Glomerular visceral epithelial cell (primary cell): ENCODE data around the gene RARA.
A peak's percentile ranks its signal among the peaks of the same experiment; 100 is the strongest.

Source experiments
- DNase-seq: peaks from one replicate; pipeline ENCODE4 v3.0.0-alpha.2; 2016; ENCODE audit errors: extremely low spot score

RARA gene

GRCh38 chr17:40345161-40345993 lies 36.4 kb downstream of the RARA start:
- peak; percentile 73 for DNase-seq

GRCh38 chr17:40345994-40346764 lies 37.2 kb downstream of the RARA start:
- no peak for DNase-seq

DNA sequence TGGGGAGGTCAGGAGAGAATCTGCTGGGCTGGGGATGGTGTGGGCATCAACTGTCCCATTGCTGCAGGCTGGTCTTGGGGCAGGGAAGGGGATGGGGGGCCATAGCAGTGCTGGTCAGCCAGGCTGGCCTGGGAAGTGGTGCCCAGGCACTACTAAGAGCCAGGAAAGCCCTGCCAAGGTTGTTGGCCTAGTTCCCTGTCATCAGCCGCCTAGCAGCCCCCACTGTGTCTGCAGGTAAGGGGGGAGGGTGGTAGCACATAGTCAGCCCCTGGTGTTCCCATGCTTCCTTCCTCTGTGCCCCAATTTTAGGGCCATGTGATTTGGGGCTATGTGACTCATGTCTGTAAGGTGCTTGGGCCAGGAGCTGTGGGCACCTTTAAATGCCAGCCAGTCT lies 37.8 kb downstream of the RARA start:
- no peak for DNase-seq

DNA sequence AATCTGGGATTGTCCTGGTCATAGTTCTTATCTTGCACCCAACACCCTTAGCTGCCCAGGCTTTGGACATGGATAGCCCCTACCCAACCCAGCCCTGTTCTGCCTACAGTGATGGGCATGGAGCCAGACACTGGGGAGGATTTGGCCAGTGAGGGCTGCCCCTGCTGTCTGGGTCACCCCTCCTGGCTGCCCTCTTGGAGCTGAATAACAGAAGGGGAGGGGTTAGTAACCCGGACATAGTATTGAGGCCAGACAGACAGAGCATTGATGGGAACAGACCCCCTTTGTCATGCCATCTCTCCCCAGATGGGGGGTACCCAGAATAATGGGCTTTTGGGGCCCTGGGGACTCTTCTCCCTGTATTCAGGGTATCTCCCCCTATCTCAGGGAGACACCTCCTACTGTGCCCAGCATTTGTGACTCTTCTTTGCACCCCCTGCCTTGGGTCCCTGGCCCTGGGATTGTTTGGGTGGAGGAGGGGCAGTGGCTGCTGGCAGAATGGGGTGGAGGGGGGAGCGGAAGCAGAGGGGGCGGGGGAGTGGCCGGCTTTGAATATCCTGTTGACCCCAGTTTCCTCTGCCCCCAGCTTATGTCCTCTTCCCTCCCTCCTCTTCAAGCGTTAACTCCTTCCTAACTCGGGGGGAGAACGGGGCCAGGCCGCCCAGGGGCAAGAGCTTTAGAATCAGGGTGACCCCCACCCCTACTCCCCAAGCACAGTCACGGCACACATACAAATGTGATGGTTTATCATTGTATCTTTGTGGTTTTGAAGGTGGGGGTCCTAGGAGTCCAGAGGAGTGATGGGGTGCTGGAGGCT lies 38.5 kb downstream of the RARA start:
- no peak for DNase-seq

DNA sequence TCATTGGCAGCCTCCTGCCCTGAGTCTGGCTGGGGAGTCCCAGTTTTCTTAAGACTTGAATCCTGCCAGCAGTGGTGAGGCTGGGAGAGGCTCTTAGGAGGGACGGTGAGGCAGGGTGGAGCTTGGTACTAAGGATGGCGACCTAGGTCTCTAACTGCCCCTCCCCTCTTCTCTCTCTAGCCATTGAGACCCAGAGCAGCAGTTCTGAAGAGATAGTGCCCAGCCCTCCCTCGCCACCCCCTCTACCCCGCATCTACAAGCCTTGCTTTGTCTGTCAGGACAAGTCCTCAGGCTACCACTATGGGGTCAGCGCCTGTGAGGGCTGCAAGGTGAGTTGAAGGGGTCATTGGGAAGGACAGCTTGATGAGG lies 39.1 kb downstream of the RARA start:
- DNase-seq, result no peak

- no peak for DNase-seq
Observed at GRCh38 chr17:40348562-40349476, 39.8 kb downstream of the RARA start.

- no peak for DNase-seq
Observed at GRCh38 chr17:40349477-40349894, 40.5 kb downstream of the RARA start.

DNA sequence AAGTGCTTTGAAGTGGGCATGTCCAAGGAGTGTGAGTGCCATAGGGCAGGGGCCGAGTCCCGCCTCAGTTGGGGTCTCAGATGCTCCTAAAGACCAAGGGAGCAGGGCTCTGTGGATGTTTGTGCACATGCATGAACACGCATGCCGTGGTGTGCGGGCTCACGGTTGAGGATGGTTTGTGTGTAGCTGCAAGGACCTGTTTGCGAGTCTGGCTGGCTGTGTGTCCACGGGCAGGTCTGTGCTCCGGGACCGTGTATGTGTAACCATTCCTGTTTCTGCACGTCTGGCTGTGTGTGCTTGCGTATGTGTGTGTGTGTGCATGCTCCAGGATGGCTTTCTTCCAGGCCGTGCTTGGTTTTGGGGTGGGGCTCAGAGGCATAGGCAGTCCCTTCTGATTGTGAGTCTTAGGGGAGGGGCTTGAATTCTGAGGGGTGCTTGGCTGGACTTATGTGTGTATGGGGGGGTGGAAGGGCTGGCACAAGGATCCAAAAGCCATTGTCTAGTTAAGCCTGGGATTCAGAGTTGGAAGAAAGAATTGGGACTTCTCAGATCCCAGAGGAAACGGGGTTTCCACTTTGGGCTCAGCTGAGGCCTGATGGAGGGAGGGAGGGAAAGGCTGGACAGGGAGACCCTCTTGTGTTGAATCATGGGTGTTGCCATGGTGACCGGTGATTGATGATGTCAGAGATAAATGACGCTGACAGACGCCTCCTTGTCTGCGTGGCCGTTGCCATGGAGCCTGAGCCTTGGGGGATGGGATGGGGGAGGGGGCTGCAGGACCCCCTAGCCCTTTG lies 41.1 kb downstream of the RARA start:
- no peak for DNase-seq

- no peak for DNase-seq
Observed at GRCh38 chr17:40350689-40351358, 41.8 kb downstream of the RARA start.

DNA sequence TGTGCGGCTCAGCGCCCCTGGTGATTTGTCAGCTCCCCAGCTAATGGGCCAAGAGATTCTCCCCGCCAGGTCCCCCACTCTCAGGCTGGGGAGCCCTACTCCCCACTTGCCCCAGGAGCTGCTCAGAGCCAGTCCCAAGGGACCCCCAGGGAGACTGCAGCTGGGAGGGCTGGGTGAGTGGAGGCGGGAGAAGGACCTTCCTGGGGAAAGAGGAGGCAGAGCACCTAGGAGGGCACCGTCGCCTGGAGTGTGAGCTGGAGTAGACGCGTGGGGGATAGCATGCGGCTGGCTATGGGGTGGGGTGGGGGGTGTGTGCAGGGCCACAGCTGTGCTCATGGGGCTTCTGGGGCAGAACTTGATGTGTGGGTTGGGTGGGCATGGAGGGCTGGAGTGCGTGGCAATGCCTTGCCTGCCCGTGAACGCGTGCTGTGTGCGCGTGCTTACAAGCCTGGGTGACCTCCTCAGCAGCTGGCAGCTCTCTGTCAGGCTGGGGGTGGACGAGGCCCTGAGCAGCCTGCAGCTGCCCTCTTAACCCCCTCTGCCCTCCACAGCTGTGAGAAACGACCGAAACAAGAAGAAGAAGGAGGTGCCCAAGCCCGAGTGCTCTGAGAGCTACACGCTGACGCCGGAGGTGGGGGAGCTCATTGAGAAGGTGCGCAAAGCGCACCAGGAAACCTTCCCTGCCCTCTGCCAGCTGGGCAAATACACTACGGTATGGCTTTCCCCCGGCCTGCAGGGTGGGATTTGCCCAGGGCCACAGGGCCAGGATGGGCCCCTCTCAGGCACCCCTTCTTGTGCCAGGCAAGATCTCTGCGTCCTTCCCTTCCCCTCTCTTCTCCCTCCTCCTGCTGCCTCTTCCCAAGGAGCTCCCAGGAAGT lies 42.6 kb downstream of the RARA start:
- DNase-seq, result no peak

GRCh38 chr17:40352237-40352778 lies 43.3 kb downstream of the RARA start:
- no peak for DNase-seq

DNA sequence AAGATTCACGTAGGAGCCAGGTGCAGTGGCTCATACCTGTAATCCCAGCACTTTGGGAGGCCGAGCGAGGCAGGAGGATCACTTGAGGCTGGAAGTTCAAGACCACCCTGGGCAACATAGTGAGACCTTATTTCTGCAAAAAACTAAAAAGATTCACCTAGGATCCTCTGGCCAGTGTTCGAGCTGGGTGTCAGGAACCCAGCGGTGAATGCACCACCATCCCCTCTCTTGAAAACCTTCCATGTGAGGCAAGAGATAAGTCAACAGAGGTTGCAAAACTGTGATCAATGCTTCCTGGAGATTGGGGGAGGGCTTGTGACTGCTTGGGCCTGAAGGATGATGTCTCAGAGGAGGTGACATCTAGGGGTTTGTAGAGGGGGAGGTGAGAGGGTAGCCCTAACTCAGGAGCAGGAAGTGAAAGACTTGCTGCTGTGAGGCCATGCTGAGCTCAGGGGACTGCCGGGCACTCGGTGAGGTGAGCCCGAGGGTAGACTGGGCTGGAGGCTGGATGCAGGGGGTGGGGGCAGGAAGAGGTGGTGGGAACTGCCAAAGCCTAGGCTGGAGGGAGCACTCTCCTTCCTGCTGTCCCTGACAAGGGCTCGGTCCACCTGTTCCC lies 43.9 kb downstream of the RARA start:
- DNase-seq, result no peak

- no peak for DNase-seq
Observed at GRCh38 chr17:40354221-40355122, 45.5 kb downstream of the RARA start.

DNA sequence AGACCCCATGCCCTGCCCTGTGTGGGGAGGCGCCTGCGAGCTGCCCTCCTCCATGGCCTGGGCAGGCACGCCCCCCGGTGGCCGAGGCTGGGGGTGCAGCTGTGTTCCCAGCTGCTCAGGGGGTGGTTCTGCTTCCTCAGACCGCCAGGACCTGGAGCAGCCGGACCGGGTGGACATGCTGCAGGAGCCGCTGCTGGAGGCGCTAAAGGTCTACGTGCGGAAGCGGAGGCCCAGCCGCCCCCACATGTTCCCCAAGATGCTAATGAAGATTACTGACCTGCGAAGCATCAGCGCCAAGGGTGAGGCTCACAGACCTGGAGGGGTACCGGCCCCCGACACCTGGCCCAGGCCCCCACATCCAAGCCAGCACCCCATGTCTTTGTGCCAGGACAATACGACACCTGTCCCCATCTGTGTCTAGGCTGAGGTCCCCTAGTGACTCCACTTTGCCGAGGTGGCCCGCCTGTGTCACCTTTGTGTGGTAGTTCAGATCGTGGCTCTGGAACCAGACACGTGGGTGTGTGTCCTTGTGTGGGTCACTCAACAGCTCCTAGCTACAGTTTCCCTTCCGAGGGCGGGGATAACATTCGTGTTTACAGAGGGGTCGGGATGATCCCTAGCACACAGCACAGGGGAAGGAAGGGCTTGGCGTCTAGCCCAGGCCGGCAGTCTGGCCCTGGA lies 46.3 kb downstream of the RARA start:
- DNase-seq, result peak; percentile 67

GRCh38 chr17:40355804-40356758 lies 47.1 kb downstream of the RARA start:
- no peak for DNase-seq
